NCI-H446 (cell line): ENCODE data around the gene HAT1.
"Not testable (repeated sequence)": the region's sequence is repeated elsewhere in the genome, so short reads cannot be mapped to it uniquely, and the experiment has no call there.

Experiments used
- DNase-seq, 2 experiments: peaks; one replicate each; lab custom pipeline; 2025; lab: John Stamatoyannopoulos, UW

HAT1 gene

DNA sequence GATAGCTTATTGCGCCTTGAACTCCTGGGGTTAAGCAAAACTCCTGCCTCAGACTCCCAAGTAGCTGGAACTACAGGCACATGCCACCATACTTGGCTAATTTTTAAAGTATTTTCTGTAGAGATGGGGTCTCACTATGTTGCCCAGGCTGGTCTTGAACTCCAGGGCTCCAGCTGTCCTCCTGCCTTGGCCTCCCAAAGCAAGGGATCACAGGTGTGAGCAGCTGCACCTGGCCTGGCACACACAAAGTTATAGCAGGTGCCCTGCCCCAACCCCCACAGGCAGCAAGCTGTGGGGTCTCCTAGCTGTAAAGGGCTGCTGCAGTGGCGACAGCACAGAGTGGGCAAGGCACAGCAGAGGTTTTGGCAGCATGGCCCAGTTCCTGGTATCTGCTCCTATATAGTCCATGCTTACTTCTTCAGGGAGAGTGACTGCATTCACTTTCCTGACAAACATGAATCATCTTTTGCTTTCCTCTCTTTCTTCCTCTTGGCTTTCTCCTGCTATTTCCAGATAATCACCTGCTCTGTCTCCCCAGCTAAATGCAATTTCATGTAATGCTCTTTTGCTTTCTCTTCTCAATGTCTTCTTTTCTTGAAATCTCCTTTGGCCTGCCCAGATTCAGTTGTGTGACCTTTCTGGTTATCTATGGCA lies 50.2 kb downstream of the HAT1 start:
- no peak for DNase-seq

DNA sequence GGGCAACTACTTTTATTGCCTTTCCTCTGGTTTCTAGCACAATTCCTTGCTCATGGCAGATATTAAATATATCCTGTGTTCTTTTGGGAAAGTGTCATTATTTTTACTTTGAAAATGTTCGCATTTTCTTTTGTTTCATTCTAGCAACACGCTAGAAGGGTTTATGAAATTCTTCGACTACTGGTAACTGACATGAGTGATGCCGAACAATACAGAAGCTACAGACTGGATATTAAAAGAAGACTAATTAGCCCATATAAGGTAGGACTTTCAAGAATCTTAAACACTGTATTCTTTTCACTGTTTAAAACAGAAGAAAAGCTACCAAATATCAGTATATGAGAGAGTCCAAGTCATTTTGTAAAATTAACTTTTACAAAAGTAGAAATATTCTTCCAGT lies 56.8 kb downstream of the HAT1 start:
- no peak for DNase-seq

DNA sequence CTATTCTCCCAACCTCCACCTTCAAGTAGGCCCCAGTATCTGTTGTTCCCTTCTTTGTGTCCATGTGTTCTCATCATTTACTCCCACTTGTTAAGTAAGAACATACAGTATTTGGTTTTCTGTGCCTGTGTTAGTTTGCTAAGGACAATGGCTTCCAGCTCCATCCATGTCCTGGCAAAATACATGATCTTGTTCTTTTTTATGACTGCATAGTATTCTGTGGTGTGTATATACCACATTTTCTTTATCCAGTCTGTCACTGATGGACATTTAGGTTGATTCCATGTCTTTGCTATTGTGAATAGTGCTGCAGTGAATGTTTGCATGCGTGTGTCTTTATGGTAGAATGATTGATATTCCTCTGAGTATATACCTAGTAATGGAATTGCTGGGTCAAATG lies 61.7 kb downstream of the HAT1 start:
- not testable (repeated sequence) for DNase-seq

DNA sequence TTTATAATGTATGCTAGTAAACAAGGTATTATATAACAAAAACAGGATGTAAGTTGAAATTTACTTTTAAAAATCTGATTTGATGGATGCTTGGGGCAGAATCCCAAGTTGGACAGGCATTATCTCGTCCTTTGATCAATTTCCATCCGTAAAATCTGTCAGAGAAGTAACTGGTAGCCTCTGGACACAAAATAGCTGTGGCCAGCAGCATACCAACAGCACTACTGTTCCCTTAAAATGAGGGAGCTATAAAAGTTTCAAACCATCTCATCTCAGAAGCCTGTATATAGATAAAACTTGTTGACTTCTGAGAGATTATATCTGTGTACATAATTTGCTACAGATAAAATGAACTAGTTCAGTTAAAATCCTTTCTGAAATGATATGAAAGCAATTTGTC lies 62.8 kb downstream of the HAT1 start:
- DNase-seq, result no peak

DNA sequence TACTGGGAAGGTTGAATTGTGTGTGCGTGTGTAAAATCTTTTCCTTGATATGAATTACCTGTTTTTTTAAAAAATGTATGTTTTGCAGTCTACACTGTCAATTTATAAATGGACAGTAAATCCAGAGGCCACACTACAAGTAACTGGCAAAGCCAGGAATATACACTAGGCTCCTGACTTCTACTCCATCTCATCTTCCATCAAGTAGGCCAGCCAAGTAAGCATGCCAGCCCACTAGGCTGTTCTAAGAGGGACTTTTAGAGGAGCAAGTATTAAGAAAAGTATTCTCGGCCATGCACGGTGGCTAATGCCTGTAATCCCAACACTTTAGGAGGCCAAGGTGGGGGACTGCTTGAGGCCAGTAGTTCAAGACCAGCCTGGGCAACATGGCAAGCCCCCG lies 64.5 kb downstream of the HAT1 start:
- DNase-seq, result no peak

DNA sequence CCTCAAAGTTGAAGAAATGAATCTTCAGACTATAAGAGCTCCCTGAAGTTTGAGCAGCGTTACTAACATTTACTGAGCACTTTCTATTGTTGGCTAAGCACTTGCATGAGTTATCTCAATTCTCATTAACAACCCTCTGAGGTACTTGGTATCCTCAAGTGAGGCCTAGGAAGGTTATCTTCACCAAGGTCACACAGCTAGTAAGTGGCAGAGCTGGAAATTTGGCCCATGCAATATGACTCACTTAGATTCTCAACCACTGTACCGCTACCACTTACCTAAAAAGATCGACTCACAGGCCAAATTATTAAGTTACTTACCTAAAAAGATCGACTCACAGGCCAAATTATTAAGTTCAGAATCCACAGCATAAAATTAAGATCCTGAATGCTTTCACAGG lies 68.8 kb downstream of the HAT1 start:
- DNase-seq, result no peak

DNA sequence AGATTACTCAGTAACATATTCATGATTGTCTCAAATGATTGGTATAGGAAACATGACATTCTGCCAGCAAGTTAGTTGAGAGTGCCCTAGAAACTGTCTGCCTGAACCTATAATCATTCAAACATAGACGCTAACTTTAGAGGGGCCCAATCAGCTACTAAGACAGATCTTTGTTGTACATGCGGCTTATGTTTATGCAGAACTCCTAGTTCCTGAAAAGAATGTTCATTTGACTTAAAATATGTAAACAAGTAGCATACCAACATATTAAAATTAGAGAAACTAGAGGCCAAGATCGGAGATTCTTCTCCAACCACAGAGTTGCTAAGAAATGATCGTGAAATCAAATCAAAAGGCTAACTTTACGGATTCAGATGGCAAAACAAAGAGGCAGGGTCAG lies 73.3 kb downstream of the HAT1 start:
- no peak for DNase-seq

DNA sequence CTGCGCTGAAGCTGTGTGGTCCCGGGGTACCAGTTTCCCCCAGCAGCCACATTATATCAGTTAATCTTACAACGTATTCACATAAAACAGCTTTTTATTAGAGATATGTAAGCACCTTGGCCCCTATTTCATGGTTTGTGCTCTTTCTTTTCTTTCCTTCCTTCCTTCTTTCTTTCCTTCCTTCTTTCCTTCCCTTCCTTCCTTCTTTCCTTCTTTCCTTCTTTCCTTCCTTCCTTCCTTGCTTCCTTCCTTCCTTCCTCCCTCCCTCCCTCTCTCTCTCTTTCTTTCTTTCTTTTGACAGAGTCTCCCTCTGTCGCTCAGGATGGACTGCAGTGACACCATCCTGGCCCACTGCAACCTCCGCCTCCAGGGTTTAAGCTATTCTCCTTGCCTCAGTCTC lies 73.8 kb downstream of the HAT1 start:
- no peak for DNase-seq

DNA sequence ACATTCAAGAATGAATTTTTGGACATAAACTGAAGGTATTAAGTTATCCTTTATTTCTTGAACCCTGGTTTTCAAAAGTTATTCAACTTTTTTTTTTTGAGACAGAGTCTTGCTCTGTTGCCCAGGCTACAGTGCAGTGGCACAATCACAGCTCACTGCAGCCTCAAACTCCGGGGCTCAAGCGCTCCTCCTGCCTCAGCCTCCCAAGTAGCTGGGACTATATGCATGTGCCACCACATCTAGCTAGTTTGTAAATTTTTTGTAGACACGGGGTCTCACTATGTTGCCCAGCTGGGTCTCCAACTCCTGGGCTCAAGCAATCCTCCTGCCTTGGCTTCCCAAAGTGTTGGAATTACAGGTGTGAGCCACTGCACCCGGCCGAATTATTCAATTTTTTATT lies 74.8 kb downstream of the HAT1 start:
- not testable (repeated sequence) for DNase-seq

DNA sequence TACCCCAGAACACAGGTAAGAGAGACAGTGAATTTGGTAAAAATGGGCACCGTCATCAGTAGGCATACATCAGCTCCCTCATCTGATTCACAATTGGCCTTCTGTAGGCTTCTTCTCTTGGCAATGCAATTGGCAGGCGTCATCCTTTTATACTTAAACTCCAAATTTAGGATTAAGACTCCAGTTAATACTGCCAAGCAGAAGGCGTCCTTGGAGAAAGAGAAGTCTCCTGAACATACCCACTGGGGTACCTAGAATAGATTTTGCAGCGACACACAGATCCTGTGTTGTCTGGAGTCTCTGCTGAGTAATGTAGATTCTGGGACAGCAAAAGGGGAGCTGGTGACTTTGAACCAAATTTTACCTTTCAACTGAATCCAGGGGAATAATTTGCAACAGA lies 76.9 kb downstream of the HAT1 start:
- no peak for DNase-seq

DNA sequence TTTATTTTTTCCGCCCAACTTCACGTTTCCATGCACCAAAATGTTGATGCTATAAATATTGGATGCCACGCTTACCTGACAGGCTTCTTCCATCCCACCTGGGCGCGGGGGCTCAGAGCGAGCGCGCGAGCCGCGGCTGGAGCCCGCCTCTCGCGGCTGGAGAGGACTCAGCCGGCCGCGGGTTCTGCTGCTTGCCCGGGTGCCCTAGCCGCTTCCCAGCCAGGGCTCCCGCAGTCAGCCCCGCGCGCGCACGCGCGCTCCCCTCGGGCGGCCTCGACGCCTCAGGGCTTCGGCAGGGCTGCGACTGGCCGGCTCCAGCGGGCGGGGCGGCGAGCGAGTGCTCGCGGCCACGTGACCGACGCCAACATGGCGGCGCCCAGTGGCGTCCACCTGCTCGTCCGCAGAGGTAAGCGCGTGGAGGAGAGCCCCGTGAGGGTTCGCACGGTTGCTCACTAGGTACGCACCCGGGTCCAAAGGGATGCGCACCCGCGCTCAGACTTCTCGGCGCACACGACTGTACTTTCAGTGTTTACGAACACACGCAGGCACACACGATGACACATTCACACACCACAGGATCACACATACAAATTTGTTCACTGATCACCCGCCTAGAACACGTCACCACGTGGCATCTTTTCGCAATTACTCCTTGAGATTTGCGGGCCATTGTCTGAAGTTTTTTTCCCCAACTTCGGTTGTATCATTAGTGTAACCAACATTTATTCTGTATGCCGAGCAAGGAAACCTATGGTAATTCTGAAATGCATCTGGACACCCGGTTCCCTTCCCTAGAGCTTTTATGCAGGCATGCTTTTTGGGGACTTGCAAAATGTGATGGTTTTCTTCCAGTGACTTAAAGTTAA lies 77.6 kb downstream of the HAT1 start, which contains the start of gene METAP1D:
TSS of gene METAP1D (plus strand) at position 350 of the 866 bp plus-strand sequence. CDS start at position 367, 17 bp downstream.
- peak; percentile 84 to 96 for DNase-seq

DNA sequence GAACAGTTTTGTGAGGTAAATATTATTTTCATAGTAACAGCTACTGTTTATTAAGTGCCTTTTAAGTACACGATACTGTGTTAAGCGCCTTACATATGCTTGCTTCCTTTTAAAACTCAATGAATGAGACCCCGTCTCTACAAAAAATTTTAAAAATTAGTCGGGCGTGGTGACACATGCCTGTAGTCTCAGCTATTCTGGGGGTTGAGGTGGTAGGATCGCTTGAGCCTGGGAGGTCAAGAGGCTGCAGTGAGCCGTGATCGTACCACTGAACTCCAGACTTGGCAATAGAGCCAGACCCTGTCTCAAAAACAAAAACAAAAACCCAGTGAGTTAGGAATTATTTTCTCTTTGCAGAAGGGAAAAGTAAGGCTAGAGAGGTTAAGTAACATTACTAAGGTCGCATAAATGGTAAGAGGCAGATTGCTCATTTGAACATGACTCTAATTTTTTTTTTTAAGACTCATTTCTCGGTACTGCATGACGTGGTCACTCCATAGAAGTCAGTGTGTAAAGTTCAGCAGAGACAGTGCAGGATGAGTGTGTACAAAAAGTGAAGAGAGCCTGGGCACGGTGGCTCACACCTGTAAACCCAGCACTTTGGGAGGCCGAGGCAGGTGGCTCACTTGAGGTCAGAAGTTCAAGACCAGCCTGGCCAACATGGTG lies 78.6 kb downstream of the HAT1 start:
- no peak for DNase-seq

DNA sequence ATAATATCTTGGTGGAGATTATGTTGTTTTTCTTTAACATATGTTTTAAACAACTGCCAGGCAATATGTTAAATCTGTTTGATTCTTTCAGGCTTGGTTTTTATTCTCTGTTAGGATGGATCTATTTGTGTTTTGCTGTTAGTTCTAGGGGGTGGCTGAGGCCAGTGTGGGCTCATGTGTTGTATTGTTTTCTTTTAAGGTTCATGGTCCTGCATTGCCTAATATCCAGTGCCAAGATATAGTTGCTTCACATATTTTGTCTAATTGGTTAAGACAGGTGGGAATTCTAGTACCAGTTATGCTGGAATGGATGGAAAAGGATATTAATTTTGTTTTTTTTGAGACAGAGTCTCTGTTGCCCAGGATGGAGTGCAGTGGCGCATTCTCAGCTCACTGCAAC lies 85.1 kb downstream of the HAT1 start:
- no peak for DNase-seq

DNA sequence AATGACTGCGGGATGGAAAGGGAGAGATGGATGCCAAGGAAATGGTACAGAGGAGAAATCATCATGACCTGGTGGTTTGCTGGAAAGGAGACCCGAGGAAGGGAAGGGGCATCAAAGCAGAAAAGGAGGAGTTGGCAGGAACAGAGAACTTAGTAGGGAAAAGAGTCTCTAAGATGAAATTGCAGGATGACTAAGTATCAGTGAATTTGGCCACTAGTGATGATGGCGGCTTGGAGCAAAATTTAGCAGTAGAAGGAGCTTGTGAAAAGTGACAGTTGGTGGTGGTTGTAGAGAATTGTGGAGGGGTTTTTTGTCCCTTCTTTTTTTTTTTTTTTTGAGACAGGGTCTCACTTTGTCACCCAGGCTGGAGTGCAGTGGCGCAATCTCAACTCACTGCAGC lies 87.6 kb downstream of the HAT1 start:
- no peak for DNase-seq

DNA sequence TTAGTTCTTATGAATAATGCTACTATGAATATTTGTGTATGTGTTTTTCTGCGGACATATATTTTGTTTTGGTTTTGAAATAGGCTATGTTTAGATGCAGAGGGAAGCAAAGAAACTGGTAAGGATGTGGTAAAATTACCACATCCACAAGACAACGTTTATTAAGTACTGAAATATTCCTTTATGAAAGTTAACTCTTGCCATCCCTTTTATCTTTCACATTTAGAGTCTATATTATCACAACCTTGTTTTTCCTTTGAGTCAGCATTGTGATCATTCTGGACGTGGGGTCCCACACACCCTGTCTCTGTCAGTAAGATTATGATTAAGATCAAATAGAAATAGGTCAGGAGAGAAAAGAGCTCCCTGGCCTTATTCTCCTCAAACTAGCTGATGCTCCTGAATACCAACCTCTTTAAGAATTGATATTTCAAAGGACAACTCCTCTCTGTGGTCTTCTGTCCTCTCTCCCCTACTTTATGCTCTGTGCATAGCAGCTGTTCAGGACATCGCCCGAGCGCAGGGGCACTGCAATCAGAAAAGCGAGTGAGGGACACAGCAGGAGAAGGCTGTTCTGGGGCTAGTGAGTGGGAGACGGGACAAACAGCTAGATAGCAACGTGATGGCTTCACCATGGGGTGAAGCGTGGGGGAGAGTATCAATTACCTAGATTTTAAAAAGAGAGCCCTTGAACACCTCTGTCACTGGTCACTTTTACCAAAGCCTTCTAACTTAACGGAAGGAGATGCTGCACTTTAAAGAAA lies 89.7 kb downstream of the HAT1 start:
- no peak for DNase-seq

DNA sequence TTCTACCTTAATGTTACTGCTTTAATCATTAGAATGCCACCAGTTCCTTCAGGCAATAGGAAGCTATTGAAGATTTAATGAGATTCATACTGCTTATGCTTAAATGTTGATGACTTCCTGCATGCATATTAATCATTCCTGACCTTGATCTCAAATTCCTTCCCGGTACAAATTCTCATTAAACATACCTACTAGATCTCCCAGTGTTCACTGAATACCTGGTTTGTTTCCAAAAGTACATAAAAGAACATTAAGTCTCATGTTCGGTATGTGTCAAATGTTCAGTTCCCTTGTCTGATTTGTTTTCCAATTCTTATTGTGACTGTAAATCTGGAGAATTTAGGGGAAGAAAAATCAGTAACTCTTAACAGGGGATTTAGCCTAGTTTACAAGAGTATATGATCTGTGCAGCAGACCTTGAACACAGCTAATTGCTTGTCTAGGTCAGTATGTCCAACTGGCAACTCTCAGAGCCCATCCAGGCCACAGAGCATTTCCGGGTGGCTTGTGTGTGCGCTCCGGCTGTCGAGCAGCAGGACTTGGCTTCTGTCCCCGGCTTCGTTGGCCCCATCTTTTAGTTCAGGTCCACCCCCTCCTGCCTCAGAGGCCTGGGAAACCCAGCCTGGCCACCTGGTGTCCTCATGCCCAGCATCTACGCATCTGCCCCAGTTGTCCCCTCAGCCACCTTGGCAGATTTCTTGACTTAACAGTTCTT lies 90.6 kb downstream of the HAT1 start:
- peak; percentile 2 to 66 for DNase-seq

DNA sequence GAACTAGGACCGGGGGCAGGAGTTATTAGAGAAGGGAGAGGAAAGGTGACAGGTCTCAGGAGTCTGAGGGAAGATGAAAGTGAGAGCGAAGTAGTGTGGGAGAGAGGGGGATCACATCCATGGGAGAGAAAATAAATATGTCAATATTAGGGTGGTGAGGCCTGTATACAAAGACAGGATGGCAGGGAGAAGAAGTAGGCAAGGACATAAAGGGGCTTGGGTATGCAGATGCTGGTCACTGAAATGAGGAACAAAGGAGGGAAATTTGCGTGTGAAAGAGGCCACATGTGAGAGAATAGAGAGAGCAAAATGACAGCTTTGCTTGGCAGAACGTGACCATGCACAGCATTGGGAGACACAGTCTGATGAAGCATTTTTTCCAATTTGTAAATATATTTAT lies 91.1 kb downstream of the HAT1 start:
- no peak for DNase-seq

DNA sequence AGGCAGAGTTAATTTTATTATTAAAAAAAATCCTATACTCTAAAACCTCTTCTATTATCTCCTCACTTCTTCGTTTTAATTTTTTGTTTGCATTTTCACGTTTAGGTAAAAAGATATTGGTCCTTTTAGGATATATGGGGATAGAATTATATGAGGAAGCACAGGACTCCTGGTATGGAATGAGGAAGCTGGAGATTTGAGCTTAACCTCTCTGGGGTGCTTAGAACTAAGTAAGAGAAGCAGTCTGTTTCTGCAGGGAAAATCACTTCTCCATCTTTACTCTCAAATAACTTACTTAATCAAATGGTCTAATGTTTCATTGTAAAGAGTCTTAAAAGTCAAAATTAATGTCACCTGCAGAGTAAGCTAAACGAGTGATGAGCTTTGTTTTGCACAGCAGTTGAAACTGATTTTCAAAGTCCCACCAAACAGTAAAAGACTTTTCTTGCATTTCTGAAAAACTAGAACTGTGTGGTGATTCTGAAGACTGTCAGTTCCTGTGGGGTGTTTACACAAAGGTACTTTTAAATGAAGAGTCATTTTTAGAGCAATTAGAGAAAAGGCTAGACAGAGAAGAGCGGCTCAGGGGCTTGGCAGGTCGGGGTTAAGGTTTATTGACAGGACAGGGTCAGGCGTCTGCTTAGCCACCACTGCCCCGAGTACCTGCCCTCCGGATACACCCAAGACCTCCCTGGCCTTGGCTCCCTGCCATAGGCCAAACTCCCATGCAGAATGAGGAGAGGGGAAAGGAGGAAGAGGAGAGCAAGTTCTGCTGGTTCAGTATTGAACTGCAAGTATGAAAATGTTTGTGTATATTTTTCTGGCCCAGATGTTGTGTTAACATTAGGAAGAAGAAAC lies 99.0 kb downstream of the HAT1 start:
- DNase-seq, result no peak

DNA sequence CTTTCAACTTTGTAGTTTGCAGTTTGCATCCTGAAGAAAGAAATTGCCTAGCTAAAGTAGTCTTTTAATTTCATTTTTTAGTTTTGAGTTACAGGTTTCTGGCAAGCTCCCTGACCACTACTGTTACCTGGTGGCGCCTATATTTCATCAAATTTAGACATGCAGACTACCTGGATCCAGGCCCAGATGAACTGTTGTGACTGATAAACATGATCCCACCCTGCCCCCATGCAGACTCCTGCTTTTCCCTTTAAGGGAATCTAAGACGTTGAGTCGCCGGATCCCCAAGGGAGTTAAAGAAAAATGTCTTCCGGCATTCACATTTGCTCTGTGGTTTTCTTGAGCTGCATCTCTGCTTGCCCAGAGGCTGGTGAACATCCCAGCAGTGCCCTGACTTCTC lies 99.7 kb downstream of the HAT1 start:
- no peak for DNase-seq

DNA sequence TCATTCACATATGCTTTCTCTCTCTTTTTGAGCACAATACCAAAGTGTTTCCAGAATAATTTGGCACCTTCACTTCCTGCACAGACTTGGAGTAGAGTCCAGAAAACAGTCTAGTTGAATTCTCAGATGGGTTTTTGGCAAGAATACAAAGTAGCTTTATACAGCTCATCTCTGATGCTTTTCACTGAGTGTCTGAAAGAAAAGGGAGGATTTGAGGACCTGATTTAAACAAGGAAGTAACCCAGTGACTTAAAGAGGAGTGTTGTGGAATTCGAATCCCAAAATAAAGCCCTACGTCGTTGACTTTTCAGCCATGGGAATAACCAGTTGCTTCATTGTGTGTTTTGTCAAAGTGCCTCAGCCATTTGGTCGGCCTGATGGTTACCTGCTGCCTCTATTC lies 109.3 kb downstream of the HAT1 start:
- DNase-seq, result peak in 1 of 2 experiments; percentile 37
